SK-N-SH (cell line): Measurements from ENCODE around the gene DYNC2LI1. TPM values are rescaled to one million over a fixed set of nuclear protein-coding genes. Genes with fewer than 3 reads are reported as not detected.

Experiments used
- CTCF ChIA-PET: fragments of 300-600, 350-600 bp; formaldehyde crosslinking; extraction: SDS; loops from one replicate; lab custom pipeline; 2021; lab: Yijun Ruan, JAX
- POLR2A ChIA-PET: fragments of 350-600 bp; sonication (Branson Sonifier 250); formaldehyde crosslinking; extraction: SDS; loops from one replicate; lab custom pipeline; 2020; ENCODE audit warnings: antibody characterized with exemption, inconsistent platforms; lab: Yijun Ruan, JAX
- DNase-seq: peaks from one replicate; pipeline ENCODE4 v3.0.0; 2012
- H2AFZ ChIP-seq: fragments of 200-600 bp; sonication (generic); 2 replicates; pipeline ENCODE4 v1.8.1; 2016; ENCODE audit warnings: antibody characterized with exemption, mild to moderate bottlenecking, low read depth
- H3F3A ChIP-seq: fragments of 200-600 bp; sonication (generic); replicated peaks from 2 replicates; pipeline ENCODE3; 2016; ENCODE audit warnings: antibody characterized with exemption, mild to moderate bottlenecking; ENCODE audit not compliant: insufficient read depth
- H3K27ac ChIP-seq, 2 experiments: fragments of 200-500 bp in 1 of 2; fragments of 200-600 bp in 1 of 2; sonication (Bioruptor generic) in 1 of 2; sonication (generic), shearing (Covaris generic) in 1 of 2; 2 replicates each; pipeline versions ENCODE4 v1.5.1 to v1.6.1; 2014 to 2016; ENCODE audit warnings: low read depth in 2 of 2, inconsistent platforms in 1 of 2, low read length in 1 of 2, mild to moderate bottlenecking in 1 of 2, mixed read lengths in 1 of 2
- H3K27me3 ChIP-seq: fragments of 200-600 bp; sonication (generic), shearing (Covaris generic); 2 replicates; pipeline ENCODE4 v1.6.1; 2016; ENCODE audit warnings: mixed run types; ENCODE audit not compliant: insufficient read depth
- H3K36me3 ChIP-seq, 2 experiments: fragments of 200-500 bp in 1 of 2; fragments of 200-600 bp in 1 of 2; sonication (Bioruptor generic) in 1 of 2; sonication (generic) in 1 of 2; replicated peaks in 1 of 2; 2 replicates each; pipeline versions ENCODE3 to v1.5.1; 2014 to 2016; ENCODE audit warnings: low read length in 1 of 2, mild to moderate bottlenecking in 1 of 2; ENCODE audit not compliant: insufficient read depth in 2 of 2, control insufficient read depth in 1 of 2
- H3K4me1 ChIP-seq, 2 experiments: fragments of 200-500 bp in 1 of 2; fragments of 200-600 bp in 1 of 2; sonication (Bioruptor generic) in 1 of 2; sonication (generic), shearing (Covaris generic) in 1 of 2; 2 replicates each; pipeline versions ENCODE4 v1.5.1 to v1.6.1; 2014 to 2016; ENCODE audit warnings: low read depth in 1 of 2, low read length in 1 of 2, mixed run types in 1 of 2; ENCODE audit not compliant: insufficient read depth in 2 of 2, control insufficient read depth in 1 of 2
- H3K4me2 ChIP-seq: fragments of 200-600 bp; sonication (generic), shearing (Covaris generic); 2 replicates; pipeline ENCODE4 v1.6.1; 2017; ENCODE audit warnings: mixed run types
- H3K4me3 ChIP-seq, 2 experiments: fragments of 200-500 bp in 1 of 2; fragments of 200-600 bp in 1 of 2; sonication (Bioruptor generic) in 1 of 2; sonication (generic), shearing (Covaris generic) in 1 of 2; 2 replicates each; pipeline versions ENCODE4 v1.5.1 to v1.8.1; 2014 to 2016; ENCODE audit warnings: low read depth in 2 of 2, inconsistent platforms in 1 of 2, low read length in 1 of 2, mild to moderate bottlenecking in 1 of 2, mixed read lengths in 1 of 2, moderate library complexity in 1 of 2
- H3K79me2 ChIP-seq: fragments of 200-600 bp; sonication (generic); 2 replicates; pipeline ENCODE4 v1.8.1; 2017; ENCODE audit warnings: mild to moderate bottlenecking; ENCODE audit not compliant: insufficient read depth
- H3K9ac ChIP-seq: fragments of 200-600 bp; sonication (generic); 2 replicates; pipeline ENCODE4 v1.6.1; 2017; ENCODE audit warnings: mixed run types
- H3K9me2 ChIP-seq: fragments of 200-600 bp; sonication (generic); 2 replicates; pipeline ENCODE4 v1.6.1; 2017; ENCODE audit warnings: mixed run types
- H3K9me3 ChIP-seq: fragments of 200-600 bp; sonication (generic); 2 replicates; pipeline ENCODE4 v1.6.1; 2017; ENCODE audit warnings: mixed run types, mild to moderate bottlenecking, moderate library complexity
- H4K20me1 ChIP-seq: fragments of 200-600 bp; sonication (generic); 2 replicates; pipeline ENCODE4 v1.6.1; 2017; ENCODE audit warnings: mild to moderate bottlenecking, mixed run types; ENCODE audit not compliant: insufficient read depth
- CHD2 ChIP-seq: fragments of 150-350 bp; IDR thresholded peaks from 2 replicates; pipeline ENCODE4 v1.6.1; 2018; ENCODE audit warnings: low read length; ENCODE audit not compliant: partially characterized antibody
- ELF1 ChIP-seq: IDR thresholded peaks from 2 replicates; pipeline ENCODE4 v1.4.0; 2012
- EP300 ChIP-seq, 2 experiments: IDR thresholded peaks; 2 replicates each; pipeline versions ENCODE4 v1.4.0 to v1.6.1; 2012; ENCODE audit warnings: borderline replicate concordance in 1 of 2, low read depth in 1 of 2, low read length in 1 of 2
- FOSL2 ChIP-seq: IDR thresholded peaks from 2 replicates; pipeline ENCODE4 v1.4.0; 2012; ENCODE audit warnings: low read depth, mild to moderate bottlenecking, moderate library complexity, borderline replicate concordance
- FOXJ3 ChIP-seq: sonication (generic); formaldehyde crosslinking; IDR thresholded peaks from 2 replicates; pipeline ENCODE4 v1.5.1; 2020; ENCODE audit warnings: mild to moderate bottlenecking, missing genetic modification reagents
- FOXM1 ChIP-seq: IDR thresholded peaks from 2 replicates; pipeline ENCODE4 v1.4.0; 2012; ENCODE audit warnings: low read depth, mild to moderate bottlenecking
- JUND ChIP-seq: IDR thresholded peaks from 2 replicates; pipeline ENCODE4 v1.4.0; 2012
- MAX ChIP-seq: IDR thresholded peaks from 2 replicates; pipeline ENCODE4 v1.4.0; 2012; ENCODE audit warnings: low read depth
- MEF2A ChIP-seq: IDR thresholded peaks from 2 replicates; pipeline ENCODE4 v1.4.0; 2012; ENCODE audit warnings: low read depth, borderline replicate concordance
- NFIC ChIP-seq: IDR thresholded peaks from 2 replicates; pipeline ENCODE4 v1.4.0; 2012; ENCODE audit warnings: borderline replicate concordance
- RAD21 ChIP-seq: IDR thresholded peaks from 2 replicates; pipeline ENCODE4 v1.6.1; 2012; ENCODE audit warnings: mild to moderate bottlenecking, low read length
- RFX5 ChIP-seq: IDR thresholded peaks from 2 replicates; pipeline ENCODE4 v1.6.1; 2012; ENCODE audit warnings: mild to moderate bottlenecking, improper control_type of control experiment, low read length
- RXRA ChIP-seq: IDR thresholded peaks from 2 replicates; pipeline ENCODE4 v1.4.0; 2012; ENCODE audit warnings: low read depth, mild to moderate bottlenecking, borderline replicate concordance
- TCF12 ChIP-seq: IDR thresholded peaks from 2 replicates; pipeline ENCODE4 v1.4.0; 2012
- TEAD4 ChIP-seq: IDR thresholded peaks from 2 replicates; pipeline ENCODE4 v1.4.0; 2012; ENCODE audit warnings: mild to moderate bottlenecking, borderline replicate concordance; ENCODE audit not compliant: insufficient read depth
- USF2 ChIP-seq: fragments of 150-350 bp; IDR thresholded peaks from 2 replicates; pipeline ENCODE4 v1.6.1; 2017; ENCODE audit warnings: antibody characterized with exemption, low read length, low read depth, borderline replicate concordance
- WGBS: methylation state at CpG from one replicate; pipeline ENCODE4 v1.1.6; 2017; ENCODE audit warnings: low lambda C conversion rate; 5-methylcytosine and 5-hydroxymethylcytosine counted together
- polyA plus RNA-seq, 3 experiments: library from polyadenylated mRNA; depleted of rRNA; stranded (reverse); fragments of >200 nt; gene quantifications; 2 replicates each; pipeline ENCODE4 v1.2.3, GENCODE V29; 2012
- TF ChIP-seq, protein P1 (sequence below): fragments of 150-350 bp; IDR thresholded peaks from 2 replicates; pipeline ENCODE4 v1.6.1; 2016; ENCODE audit warnings: mild to moderate bottlenecking, low read depth, low read length
- TF ChIP-seq, protein P2 (sequence below): fragments of 200-600 bp; sonication (generic); IDR thresholded peaks from 2 replicates; pipeline ENCODE4 v1.6.1; 2017; ENCODE audit warnings: antibody characterized with exemption, mild to moderate bottlenecking, moderate library complexity

The DYNC2LI1 gene
- polyA plus RNA-seq, 1 of the 3 experiments (the other 2 are of a cell fraction) = 20.4 TPM

GRCh38 chr2:43818761-43819160 lies 44.9 kb downstream of the DYNC2LI1 start:
- Histone ChIP-seq H3K27ac (no peak overlapping the region), H3F3A (no peaks in the 10 kb centered on the region), H2AFZ (no peak overlapping the region), H3K4me3 (no peak overlapping the region), H3K27me3 (no peaks in the 10 kb centered on the region; the same call in 1 of the 2 replicates), H3K4me2 (no peak overlapping the region), H3K79me2 (no peaks in the 10 kb centered on the region), H3K9ac (no peak overlapping the region), H3K36me3 (no peaks in the 10 kb centered on the region), H3K9me2 (no peaks in the 10 kb centered on the region), H3K4me1 (no peaks in the 10 kb centered on the region), H4K20me1 (no peaks in the 10 kb centered on the region), H3K9me3 (no peaks in the 10 kb centered on the region)
- WGBS = 77% methylated on average over 5 of the region's 5 CpGs
- no peak for DNase-seq
- TF ChIP-seq NFIC (no peak), RAD21 (no peak), JUND (no peak), ELF1 (no peak), CHD2 (no peak), TCF12 (no peak), EP300 (IDR thresholded peaks at IDR 0.05; ENCODE audit: borderline replicate concordance in 1 of 2, low read depth in 1 of 2, low read length in 1 of 2) (no peak), MEF2A (no peak), TEAD4 (no peak), USF2 (no peak), MAX (no peak), FOXM1 (no peak), RFX5 (no peak), FOSL2 (no peak), FOXJ3 (CRISPR knock-in tag) (no peak), RXRA (no peak)
- TF ChIP-seq, protein P1, sequence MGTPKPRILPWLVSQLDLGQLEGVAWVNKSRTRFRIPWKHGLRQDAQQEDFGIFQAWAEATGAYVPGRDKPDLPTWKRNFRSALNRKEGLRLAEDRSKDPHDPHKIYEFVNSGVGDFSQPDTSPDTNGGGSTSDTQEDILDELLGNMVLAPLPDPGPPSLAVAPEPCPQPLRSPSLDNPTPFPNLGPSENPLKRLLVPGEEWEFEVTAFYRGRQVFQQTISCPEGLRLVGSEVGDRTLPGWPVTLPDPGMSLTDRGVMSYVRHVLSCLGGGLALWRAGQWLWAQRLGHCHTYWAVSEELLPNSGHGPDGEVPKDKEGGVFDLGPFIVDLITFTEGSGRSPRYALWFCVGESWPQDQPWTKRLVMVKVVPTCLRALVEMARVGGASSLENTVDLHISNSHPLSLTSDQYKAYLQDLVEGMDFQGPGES = no peak
- TF ChIP-seq, protein P2, sequence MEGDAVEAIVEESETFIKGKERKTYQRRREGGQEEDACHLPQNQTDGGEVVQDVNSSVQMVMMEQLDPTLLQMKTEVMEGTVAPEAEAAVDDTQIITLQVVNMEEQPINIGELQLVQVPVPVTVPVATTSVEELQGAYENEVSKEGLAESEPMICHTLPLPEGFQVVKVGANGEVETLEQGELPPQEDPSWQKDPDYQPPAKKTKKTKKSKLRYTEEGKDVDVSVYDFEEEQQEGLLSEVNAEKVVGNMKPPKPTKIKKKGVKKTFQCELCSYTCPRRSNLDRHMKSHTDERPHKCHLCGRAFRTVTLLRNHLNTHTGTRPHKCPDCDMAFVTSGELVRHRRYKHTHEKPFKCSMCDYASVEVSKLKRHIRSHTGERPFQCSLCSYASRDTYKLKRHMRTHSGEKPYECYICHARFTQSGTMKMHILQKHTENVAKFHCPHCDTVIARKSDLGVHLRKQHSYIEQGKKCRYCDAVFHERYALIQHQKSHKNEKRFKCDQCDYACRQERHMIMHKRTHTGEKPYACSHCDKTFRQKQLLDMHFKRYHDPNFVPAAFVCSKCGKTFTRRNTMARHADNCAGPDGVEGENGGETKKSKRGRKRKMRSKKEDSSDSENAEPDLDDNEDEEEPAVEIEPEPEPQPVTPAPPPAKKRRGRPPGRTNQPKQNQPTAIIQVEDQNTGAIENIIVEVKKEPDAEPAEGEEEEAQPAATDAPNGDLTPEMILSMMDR = no peak
- CTCF ChIA-PET = interaction anchor here (1.3 kb wide), 1 partner anchor 8 kb away, joined by 3 read pairs; no protein-coding TSS in a partner anchor
- POLR2A ChIA-PET = no interaction called here
